ENCODE results near the gene F2R. TPM values are rescaled to one million over a fixed set of nuclear protein-coding genes. Genes with fewer than 3 reads are reported as not detected.
"Not testable (repeated sequence)": the region's sequence is repeated elsewhere in the genome, so short reads cannot be mapped to it uniquely, and the experiment has no call there.

F2R gene
- polyA plus RNA-seq, 1 experiment = 50.4 TPM

DNA sequence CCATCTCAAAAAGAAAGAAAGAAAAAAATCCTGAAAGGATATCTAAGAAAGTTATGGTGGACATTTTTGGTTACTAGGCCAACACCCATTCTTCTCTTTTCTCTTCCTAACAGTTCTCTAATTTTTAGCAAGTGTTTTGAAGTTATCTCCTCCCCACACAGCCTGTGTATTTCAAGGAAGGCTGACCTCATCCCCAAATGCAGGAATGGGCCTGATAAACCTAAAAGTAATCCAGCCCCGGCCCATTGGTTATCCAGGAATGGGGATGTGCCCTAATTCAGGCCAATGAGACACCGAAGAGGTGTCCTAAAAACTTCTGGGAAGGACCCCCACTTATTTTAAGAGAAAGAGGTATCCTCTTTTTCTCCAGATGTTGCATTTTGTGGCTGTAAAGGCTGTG lies 46.6 kb downstream of the F2R start:
- TF ChIP-seq, protein P1, sequence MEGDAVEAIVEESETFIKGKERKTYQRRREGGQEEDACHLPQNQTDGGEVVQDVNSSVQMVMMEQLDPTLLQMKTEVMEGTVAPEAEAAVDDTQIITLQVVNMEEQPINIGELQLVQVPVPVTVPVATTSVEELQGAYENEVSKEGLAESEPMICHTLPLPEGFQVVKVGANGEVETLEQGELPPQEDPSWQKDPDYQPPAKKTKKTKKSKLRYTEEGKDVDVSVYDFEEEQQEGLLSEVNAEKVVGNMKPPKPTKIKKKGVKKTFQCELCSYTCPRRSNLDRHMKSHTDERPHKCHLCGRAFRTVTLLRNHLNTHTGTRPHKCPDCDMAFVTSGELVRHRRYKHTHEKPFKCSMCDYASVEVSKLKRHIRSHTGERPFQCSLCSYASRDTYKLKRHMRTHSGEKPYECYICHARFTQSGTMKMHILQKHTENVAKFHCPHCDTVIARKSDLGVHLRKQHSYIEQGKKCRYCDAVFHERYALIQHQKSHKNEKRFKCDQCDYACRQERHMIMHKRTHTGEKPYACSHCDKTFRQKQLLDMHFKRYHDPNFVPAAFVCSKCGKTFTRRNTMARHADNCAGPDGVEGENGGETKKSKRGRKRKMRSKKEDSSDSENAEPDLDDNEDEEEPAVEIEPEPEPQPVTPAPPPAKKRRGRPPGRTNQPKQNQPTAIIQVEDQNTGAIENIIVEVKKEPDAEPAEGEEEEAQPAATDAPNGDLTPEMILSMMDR (IDR thresholded peaks at IDR 0.05; ENCODE audit: insufficient read depth, low read depth, low read length) = no peak
- DNase-seq (ENCODE audit: low read depth) = no peak
- Histone ChIP-seq H3K36me3 (ENCODE audit: control insufficient read depth, insufficient read depth, low read length) (no peaks in the 10 kb centered on the region), H3K4me3 (ENCODE audit: low read depth, low read length) (no peak overlapping the region), H3K27me3 (ENCODE audit: control insufficient read depth, insufficient read depth, low read length) (0 out of 2 replicates have a peak, but pooled peaks cover 2% of the 10 kb centered on the region)
- ChIA-PET CTCF (interaction anchor here (0.9 kb wide), 1 partner anchor 14 kb away, joined by 3 read pairs; no protein-coding TSS in a partner anchor), POLR2A (no interaction called here)

DNA sequence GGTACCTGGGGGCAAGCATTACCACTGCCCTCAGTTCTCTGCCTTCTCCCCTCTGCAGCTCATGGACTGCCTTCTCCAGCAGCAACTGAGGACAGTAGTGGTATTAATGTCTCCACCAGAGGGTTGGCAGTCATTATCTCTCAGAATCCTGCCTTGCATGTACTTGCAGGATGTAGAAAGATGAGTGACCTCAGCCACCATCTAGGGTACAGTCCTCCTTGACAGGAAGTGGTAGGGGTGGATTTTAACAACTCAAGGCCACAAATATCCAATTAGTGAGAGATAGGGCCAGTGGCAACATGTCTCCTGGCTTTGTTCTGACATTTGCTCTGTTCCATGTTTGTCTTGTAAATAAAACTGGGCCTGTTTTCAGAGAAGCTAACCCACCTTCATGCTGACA lies 47.2 kb downstream of the F2R start:
- TF ChIP-seq, protein P1 (IDR thresholded peaks at IDR 0.05; ENCODE audit: insufficient read depth, low read depth, low read length) = no peak
- ChIA-PET POLR2A (no interaction called here), CTCF (interaction anchor here (0.9 kb wide), 1 partner anchor 15 kb away, joined by 3 read pairs; no protein-coding TSS in a partner anchor)
- no peak for DNase-seq (ENCODE audit: low read depth)
- H3K27me3 ChIP-seq (ENCODE audit: control insufficient read depth, insufficient read depth, low read length) = 0 out of 2 replicates have a peak, but pooled peaks cover 2% of the 10 kb centered on the region
- no peaks in the 10 kb centered on the region for H3K36me3 ChIP-seq (ENCODE audit: control insufficient read depth, insufficient read depth, low read length)
- no peak overlapping the region for H3K4me3 ChIP-seq (ENCODE audit: low read depth, low read length)

- no peak for DNase-seq (ENCODE audit: low read depth)
- CTCF ChIA-PET = no interaction called here
- H3K4me3 ChIP-seq (ENCODE audit: low read depth, low read length) = no peak overlapping the region
- no peaks in the 10 kb centered on the region for H3K36me3 ChIP-seq (ENCODE audit: control insufficient read depth, insufficient read depth, low read length)
- 0 out of 2 replicates have a peak, but pooled peaks cover 2% of the 10 kb centered on the region for H3K27me3 ChIP-seq (ENCODE audit: control insufficient read depth, insufficient read depth, low read length)
- POLR2A ChIA-PET = no interaction called here
- TF ChIP-seq, protein P1 (IDR thresholded peaks at IDR 0.05; ENCODE audit: insufficient read depth, low read depth, low read length) = no peak
Measured at GRCh38 chr5:76764374-76764773, 48.4 kb downstream of the F2R start.

DNA sequence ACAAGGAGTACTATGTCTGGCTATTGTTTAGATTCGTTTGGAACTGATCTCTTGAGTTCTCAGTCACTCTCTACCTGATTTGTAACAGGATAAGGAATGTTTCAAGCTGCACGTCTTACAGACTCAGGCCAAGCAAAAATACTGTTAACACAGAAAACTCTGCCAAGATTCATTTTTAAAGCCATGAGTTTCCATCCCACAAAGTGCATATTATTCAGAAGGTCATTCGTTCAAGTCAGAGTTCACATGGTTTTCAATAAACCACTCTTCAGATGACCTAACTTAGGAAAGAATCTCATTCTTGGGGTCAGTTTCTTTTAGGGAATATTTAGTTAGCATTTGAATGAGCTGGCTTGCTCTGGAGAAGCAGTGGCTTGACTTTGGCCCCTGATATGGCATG lies 49.3 kb downstream of the F2R start:
- POLR2A ChIA-PET = interaction anchor here (0.6 kb wide), 1 partner anchor 23 kb away, joined by 3 read pairs; no protein-coding TSS in a partner anchor
- H3K27me3 ChIP-seq (ENCODE audit: control insufficient read depth, insufficient read depth, low read length) = 0 out of 2 replicates have a peak, but pooled peaks cover 2% of the 10 kb centered on the region
- TF ChIP-seq, protein P1 (IDR thresholded peaks at IDR 0.05; ENCODE audit: insufficient read depth, low read depth, low read length) = no peak
- no peaks in the 10 kb centered on the region for H3K36me3 ChIP-seq (ENCODE audit: control insufficient read depth, insufficient read depth, low read length)
- CTCF ChIA-PET = interaction anchor here (0.6 to 2.2 kb wide), 5 partner anchors 9 to 164 kb away, joined by 3 to 12 read pairs (median 5); no protein-coding TSS in a partner anchor
- peak; percentile 86 for DNase-seq (ENCODE audit: low read depth)
- no peak overlapping the region for H3K4me3 ChIP-seq (ENCODE audit: low read depth, low read length)

GRCh38 chr5:76766746-76767145 lies 50.8 kb downstream of the F2R start:
- no peak overlapping the region for H3K4me3 ChIP-seq (ENCODE audit: low read depth, low read length)
- no peaks in the 10 kb centered on the region for H3K36me3 ChIP-seq (ENCODE audit: control insufficient read depth, insufficient read depth, low read length)
- H3K27me3 ChIP-seq (ENCODE audit: control insufficient read depth, insufficient read depth, low read length) = no peaks in the 10 kb centered on the region
- ChIA-PET CTCF (interaction anchor here (2.2 kb wide), 1 partner anchor 166 kb away, joined by 12 read pairs; no protein-coding TSS in a partner anchor), POLR2A (no interaction called here)
- DNase-seq (ENCODE audit: low read depth) = no peak
- TF ChIP-seq, protein P1 (IDR thresholded peaks at IDR 0.05; ENCODE audit: insufficient read depth, low read depth, low read length) = no peak

- H3K4me3 ChIP-seq (ENCODE audit: low read depth, low read length); DNase-seq (ENCODE audit: low read depth); H3K36me3 ChIP-seq (ENCODE audit: control insufficient read depth, insufficient read depth, low read length); H3K27me3 ChIP-seq (ENCODE audit: control insufficient read depth, insufficient read depth, low read length); POLR2A ChIA-PET: not testable (repeated sequence)
- CTCF ChIA-PET = interaction anchor here (0.9 to 2.7 kb wide), 3 partner anchors 30 to 171 kb away, joined by 3 to 9 read pairs (median 5); no protein-coding TSS in a partner anchor
Measured at GRCh38 chr5:76771041-76771440, 55.1 kb downstream of the F2R start.
